Activated CD4-positive, alpha-beta T cell treated with anti-CD3 and anti-CD28 coated beads, Interleukin-2, amount 10 ng/mL, durations not matched to agents 7 days and 5 days (primary cell): Measurements from ENCODE around the gene RBPJL. TPM values are rescaled to one million over a fixed set of nuclear protein-coding genes. Genes with fewer than 3 reads are reported as not detected.
"Not testable (repeated sequence)": the region's sequence is repeated elsewhere in the genome, so short reads cannot be mapped to it uniquely, and the experiment has no call there.

ENCODE experiments used
- CTCF ChIA-PET: fragments of 350-600 bp; sonication (Branson Sonifier 250); formaldehyde crosslinking; loops from one replicate; lab custom pipeline; 2021; ENCODE audit warnings: antibody characterized with exemption; lab: Charles Lee
- POLR2A ChIA-PET: fragments of 350-600 bp; sonication (Branson Sonifier 250); formaldehyde crosslinking; loops from one replicate; lab custom pipeline; 2021; ENCODE audit warnings: antibody characterized with exemption; lab: Charles Lee
- DNase-seq: peaks from one replicate; pipeline ENCODE4 v3.0.0-alpha.2; 2020
- H3K27ac Mint-ChIP-seq: one replicate; pipeline ENCODE4 v1.8.0; 2021; ENCODE audit warnings: mild to moderate bottlenecking, moderate library complexity, mixed read lengths
- H3K27me3 Mint-ChIP-seq: one replicate; pipeline ENCODE4 v1.8.0; 2021; ENCODE audit warnings: mixed read lengths
- H3K36me3 Mint-ChIP-seq: one replicate; pipeline ENCODE4 v1.8.0; 2021; ENCODE audit warnings: low read depth, mixed read lengths
- H3K4me1 Mint-ChIP-seq: one replicate; pipeline ENCODE4 v1.8.0; 2021; ENCODE audit warnings: mixed read lengths
- H3K4me3 Mint-ChIP-seq: one replicate; pipeline ENCODE4 v1.8.0; 2021; ENCODE audit warnings: mild to moderate bottlenecking, moderate library complexity, mixed read lengths
- H3K9me3 Mint-ChIP-seq: one replicate; pipeline ENCODE4 v1.8.0; 2021; ENCODE audit warnings: mixed read lengths
- total RNA-seq, 2 experiments: library from RNA; stranded (reverse); gene quantifications; one replicate each; pipeline ENCODE4 v1.2.3, GENCODE V29; 2021

The RBPJL gene
- total RNA-seq, 2 experiments from 2014 or later = not detected

DNA sequence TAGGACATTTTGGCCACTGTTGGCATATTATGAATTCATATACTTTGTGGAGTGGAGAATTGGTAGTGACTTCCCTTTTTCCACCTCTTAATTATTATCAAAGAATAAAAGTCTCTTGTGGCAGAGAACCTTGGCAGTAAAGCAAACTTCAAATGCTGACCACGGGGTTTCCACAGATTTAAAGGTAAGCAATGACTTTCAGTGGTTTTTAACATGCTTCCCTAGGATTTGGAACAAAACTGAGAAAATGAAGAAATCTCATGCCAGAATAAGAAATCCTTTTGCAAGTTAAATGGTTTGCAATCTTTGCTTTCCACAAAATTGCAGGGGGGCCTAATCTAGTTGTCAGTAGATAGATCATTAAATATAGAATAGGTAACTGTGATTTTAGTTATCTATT, 43.6 kb downstream of the RBPJL start:
- no peak overlapping the region for H3K27ac Mint-ChIP-seq
- peaks cover 50% of the 10 kb centered on the region for H3K4me1 Mint-ChIP-seq
- H3K36me3 Mint-ChIP-seq = no peaks in the 10 kb centered on the region
- H3K27me3 Mint-ChIP-seq = no peaks in the 10 kb centered on the region
- no peak overlapping the region for H3K4me3 Mint-ChIP-seq
- ChIA-PET CTCF (interaction anchor here (1.0 kb wide), 1 partner anchor 13 kb away, joined by 4 read pairs; the partner anchor contains the start of gene SYS1), POLR2A (no interaction called here)
- no peaks in the 10 kb centered on the region for H3K9me3 Mint-ChIP-seq
- no peak for DNase-seq

- CTCF ChIA-PET = interaction anchor here (1.0 to 4.1 kb wide), 2 partner anchors 12 kb away, joined by 4 to 30 read pairs; partner anchors contain the start of gene SYS1
- not testable (repeated sequence) for DNase-seq
Measured at GRCh38 chr20:45350795-45351194, 44.2 kb downstream of the RBPJL start.

DNA sequence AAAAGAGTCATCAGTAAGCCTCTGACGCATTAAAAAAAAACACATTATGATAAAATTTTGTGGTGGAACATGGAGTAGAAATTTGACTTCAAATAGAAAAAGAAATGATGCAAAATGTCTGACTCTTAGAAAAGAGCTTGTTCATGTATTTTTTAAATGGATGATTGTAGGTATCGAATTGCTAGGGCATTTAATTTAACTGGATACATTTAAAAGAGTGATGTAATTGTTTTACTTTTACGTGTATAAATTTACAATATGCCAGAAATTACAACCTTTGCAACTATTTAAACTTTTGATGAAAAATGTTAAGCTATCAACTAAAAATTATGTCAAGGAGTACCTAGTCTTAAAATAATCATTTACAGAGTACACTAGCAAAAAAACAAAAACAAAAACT, 46.1 kb downstream of the RBPJL start:
- Mint-ChIP-seq H3K4me3 (no peak overlapping the region), H3K27me3 (no peaks in the 10 kb centered on the region), H3K9me3 (no peaks in the 10 kb centered on the region), H3K36me3 (no peaks in the 10 kb centered on the region), H3K27ac (no peak overlapping the region), H3K4me1 (peaks cover 48% of the 10 kb centered on the region)
- POLR2A ChIA-PET = no interaction called here
- no peak for DNase-seq
- CTCF ChIA-PET = interaction anchor here (0.7 to 4.1 kb wide), 4 partner anchors 10 to 85 kb away, joined by 3 to 30 read pairs (median 6); partner anchors contain the start of gene SYS1

More at GRCh38 chr20:45350795-45351194, 44.2 kb downstream of the RBPJL start:
- POLR2A ChIA-PET, H3K27ac Mint-ChIP-seq, H3K9me3 Mint-ChIP-seq, H3K36me3 Mint-ChIP-seq, H3K27me3 Mint-ChIP-seq, H3K4me3 Mint-ChIP-seq: not testable (repeated sequence)
- H3K4me1 Mint-ChIP-seq = peaks cover 53% of the 10 kb centered on the region

- ChIA-PET POLR2A (no interaction called here), CTCF (interaction anchor here (1.1 to 4.1 kb wide), 5 partner anchors 9 to 83 kb away, joined by 3 to 30 read pairs (median 8); partner anchors contain the start of gene SYS1)
- Mint-ChIP-seq H3K27me3 (no peaks in the 10 kb centered on the region), H3K4me3 (no peak overlapping the region), H3K4me1 (peaks cover 53% of the 10 kb centered on the region), H3K9me3 (no peaks in the 10 kb centered on the region), H3K27ac (no peak overlapping the region), H3K36me3 (no peaks in the 10 kb centered on the region)
- DNase-seq = no peak
Measured at GRCh38 chr20:45353746-45354145, 47.1 kb downstream of the RBPJL start.

DNA sequence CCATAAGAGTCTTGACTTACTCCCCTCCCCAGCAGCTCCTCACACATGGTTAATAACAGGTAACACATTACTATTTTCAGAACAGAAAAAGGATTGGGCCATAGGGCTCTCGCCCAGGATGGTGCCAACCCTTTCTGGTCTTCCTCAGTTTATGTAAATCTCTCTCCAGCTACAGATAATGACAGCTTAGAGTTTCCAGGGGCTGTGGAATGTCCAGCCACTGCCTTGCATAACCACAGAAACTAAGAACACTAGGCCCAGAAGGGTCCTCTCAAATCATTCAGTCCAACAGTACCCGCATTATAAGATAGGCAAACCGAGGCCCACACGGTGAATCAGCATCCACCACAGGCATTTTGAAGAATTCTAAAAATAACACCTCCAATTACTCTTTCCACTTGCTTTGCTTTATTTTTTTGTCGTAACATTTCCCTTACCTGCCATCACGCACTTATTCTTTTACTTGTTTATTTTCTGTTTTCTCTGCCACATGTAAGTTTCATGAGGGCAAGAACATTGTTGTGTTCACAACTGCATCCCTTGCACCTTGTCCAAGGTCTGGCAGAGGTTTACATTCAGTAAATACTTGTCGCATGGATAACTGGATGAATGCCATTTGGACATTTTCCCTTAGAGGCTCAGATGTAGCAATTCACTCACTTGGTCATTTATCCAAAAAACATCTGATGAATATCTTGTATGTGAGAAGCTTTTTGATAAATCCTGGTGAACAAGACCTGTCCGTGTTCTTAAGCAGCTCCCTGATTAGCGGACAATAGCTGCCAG, 48.0 kb downstream of the RBPJL start:
- Mint-ChIP-seq H3K27me3 (no peaks in the 10 kb centered on the region), H3K4me1 (peaks cover 56% of the 10 kb centered on the region), H3K4me3 (no peak overlapping the region), H3K9me3 (no peaks in the 10 kb centered on the region), H3K36me3 (no peaks in the 10 kb centered on the region), H3K27ac (peak overlapping the region; percentile 76)
- no peak for DNase-seq
- ChIA-PET POLR2A (no interaction called here), CTCF (interaction anchor here (1.1 to 4.1 kb wide), 6 partner anchors 8 to 98 kb away, joined by 3 to 30 read pairs (median 6); partner anchors contain the start of gene SYS1)

DNA sequence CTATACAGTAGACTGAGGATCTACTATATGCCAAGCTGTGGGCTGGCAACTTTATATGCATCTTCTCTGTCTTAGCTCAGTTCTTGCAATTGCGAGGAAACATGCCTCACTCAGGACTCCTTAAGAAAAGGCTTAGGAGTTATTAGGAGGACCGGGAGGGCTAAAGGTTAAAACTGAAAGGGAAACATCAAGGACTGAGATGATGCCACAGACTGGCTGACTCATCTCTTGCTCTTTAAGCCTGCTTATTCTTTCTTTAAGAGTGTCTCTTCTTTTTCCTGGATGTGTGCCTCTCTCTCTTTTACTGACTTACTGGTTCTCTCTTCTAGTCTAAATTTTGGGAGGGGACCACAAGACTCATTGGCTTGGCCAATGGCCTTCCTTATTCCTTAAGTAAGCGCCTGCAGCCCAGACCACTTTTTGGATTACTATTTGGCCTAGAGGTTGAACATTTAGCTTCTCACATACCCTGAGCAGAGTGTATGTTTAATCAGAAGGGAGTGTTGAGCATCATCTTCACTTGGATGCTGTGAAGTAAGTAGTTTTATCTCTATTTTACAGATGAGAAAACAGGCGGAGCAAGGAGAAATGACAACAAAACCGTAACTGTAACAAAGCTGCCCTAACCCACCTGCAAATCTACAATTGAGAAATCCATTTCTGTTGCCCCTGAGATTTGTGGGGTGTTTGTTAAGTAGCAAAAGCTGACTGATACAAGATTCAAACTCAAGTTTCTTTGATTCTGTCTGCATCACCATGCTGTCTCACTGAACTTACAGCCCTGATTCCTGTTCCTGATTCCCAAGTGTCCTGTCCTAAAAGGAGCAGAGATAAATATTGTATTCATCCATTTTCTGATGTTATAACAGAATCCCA, 48.8 kb downstream of the RBPJL start:
- H3K27ac Mint-ChIP-seq = peak overlapping the region; percentile 76
- H3K27me3 Mint-ChIP-seq = no peaks in the 10 kb centered on the region
- H3K4me3 Mint-ChIP-seq = no peak overlapping the region
- H3K9me3 Mint-ChIP-seq = no peaks in the 10 kb centered on the region
- ChIA-PET CTCF (interaction anchor here (1.2 to 2.2 kb wide), 3 partner anchors 20 to 97 kb away, joined by 3 to 13 read pairs (median 4); no protein-coding TSS in a partner anchor), POLR2A (no interaction called here)
- H3K36me3 Mint-ChIP-seq = no peaks in the 10 kb centered on the region
- DNase-seq = no peak
- H3K4me1 Mint-ChIP-seq = peaks cover 56% of the 10 kb centered on the region

- H3K27ac Mint-ChIP-seq = no peak overlapping the region
- no peaks in the 10 kb centered on the region for H3K36me3 Mint-ChIP-seq
- CTCF ChIA-PET = interaction anchor here (1.1 to 3.2 kb wide), 7 partner anchors 15 to 413 kb away, joined by 3 to 26 read pairs (median 6); no protein-coding TSS in a partner anchor
- H3K27me3 Mint-ChIP-seq = no peaks in the 10 kb centered on the region
- no peak overlapping the region for H3K4me3 Mint-ChIP-seq
- H3K4me1 Mint-ChIP-seq = peaks cover 62% of the 10 kb centered on the region
- POLR2A ChIA-PET = no interaction called here
- DNase-seq = no peak
- no peaks in the 10 kb centered on the region for H3K9me3 Mint-ChIP-seq
Measured at GRCh38 chr20:45358282-45359068, 51.8 kb downstream of the RBPJL start.

DNA sequence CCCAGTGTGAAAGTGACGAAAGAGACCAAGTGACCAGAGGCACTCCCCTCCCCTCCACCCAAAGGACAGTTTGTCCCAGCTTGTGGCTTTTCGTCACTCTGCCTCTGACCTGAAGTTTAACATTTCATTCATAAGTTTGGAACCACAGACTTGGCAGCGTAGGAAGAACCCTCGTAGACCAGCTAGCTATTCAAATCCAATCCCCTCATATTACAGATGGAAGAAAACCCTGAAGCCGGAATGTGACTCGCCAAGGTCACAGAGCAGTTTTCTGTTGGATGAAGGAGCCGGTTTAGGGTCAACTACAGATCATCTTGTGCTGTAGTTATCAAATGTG, 52.4 kb downstream of the RBPJL start:
- no peak for DNase-seq
- H3K36me3 Mint-ChIP-seq = no peaks in the 10 kb centered on the region
- no peak overlapping the region for H3K27ac Mint-ChIP-seq
- H3K4me1 Mint-ChIP-seq = peaks cover 61% of the 10 kb centered on the region
- H3K9me3 Mint-ChIP-seq = no peaks in the 10 kb centered on the region
- H3K4me3 Mint-ChIP-seq = no peak overlapping the region
- H3K27me3 Mint-ChIP-seq = no peaks in the 10 kb centered on the region
- ChIA-PET CTCF (interaction anchor here (1.1 to 3.2 kb wide), 4 partner anchors 11 to 412 kb away, joined by 6 to 26 read pairs (median 12); no protein-coding TSS in a partner anchor), POLR2A (no interaction called here)

DNA sequence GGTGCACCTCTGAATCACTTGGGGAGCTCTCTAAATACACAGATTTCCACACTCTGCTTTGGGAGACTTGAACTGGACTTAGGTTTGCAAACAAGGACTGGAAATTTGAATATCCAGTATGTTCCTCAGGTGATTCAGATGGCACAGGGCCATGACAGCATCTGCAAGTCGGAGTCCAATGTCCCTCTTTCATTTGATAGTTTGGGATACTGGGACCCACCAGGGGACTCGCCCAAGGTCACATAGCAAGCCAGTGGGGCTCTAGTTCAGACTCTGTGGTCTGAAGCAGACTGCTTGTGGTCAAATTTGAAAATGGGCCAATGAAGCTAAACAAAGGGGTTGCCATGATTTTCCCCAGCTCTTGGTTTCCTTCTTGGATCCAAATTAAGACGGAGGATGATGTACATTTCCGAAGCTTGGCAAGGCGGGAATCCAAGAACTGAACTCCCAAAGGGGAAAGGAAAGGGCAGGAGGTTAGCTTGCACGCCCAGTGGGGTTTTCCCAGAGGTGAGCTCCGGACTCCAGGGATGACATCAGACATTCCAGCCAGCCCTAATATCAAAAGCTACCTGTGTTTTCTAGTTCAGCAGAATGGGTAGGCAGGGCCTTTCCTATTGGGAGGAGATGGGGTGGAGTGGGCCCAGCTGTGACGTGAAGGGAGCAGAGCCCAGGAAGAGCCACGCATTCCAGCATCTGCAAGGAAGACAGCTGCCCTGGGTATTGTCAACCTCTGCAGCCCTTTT, 52.9 kb downstream of the RBPJL start:
- Mint-ChIP-seq H3K4me1 (peaks cover 58% of the 10 kb centered on the region), H3K27me3 (no peaks in the 10 kb centered on the region), H3K4me3 (no peak overlapping the region), H3K9me3 (no peaks in the 10 kb centered on the region), H3K36me3 (no peaks in the 10 kb centered on the region), H3K27ac (no peak overlapping the region)
- no peak for DNase-seq
- ChIA-PET CTCF (interaction anchor here (1.1 to 3.2 kb wide), 5 partner anchors 11 to 411 kb away, joined by 3 to 26 read pairs (median 8); no protein-coding TSS in a partner anchor), POLR2A (interaction anchor here (0.6 kb wide), 1 partner anchor 47 kb away, joined by 3 read pairs; no protein-coding TSS in a partner anchor)

DNA sequence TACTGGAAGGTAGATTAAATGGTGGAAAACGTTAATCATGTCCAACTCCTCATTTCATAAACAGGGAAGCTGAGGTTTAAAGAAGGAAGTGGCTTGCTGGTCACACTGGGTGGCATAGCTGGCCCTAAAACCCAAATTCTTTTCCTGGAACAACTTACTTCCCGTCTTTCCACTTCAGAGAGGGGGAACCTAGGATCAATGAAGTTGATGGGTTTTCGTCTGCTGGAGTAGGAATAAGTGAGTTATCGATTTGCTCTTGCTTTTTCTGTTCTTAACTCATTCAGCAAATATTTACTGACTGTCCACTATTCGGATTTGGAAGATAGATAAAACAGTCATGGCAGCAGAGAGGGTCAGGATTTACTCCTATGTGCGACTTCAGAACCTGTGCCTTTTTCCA, 55.2 kb downstream of the RBPJL start:
- DNase-seq = no peak
- Mint-ChIP-seq H3K4me1 (peaks cover 57% of the 10 kb centered on the region), H3K4me3 (no peak overlapping the region), H3K27ac (no peak overlapping the region), H3K36me3 (peaks cover 12% of the 10 kb centered on the region), H3K9me3 (no peaks in the 10 kb centered on the region), H3K27me3 (no peaks in the 10 kb centered on the region)
- CTCF ChIA-PET = interaction anchor here (1.5 to 4.5 kb wide), 7 partner anchors 9 to 75 kb away, joined by 3 to 36 read pairs (median 19); partner anchors contain the start of gene SDC4
- POLR2A ChIA-PET = interaction anchor here (1.1 kb wide), 1 partner anchor 88 kb away, joined by 3 read pairs; no protein-coding TSS in a partner anchor
